ENCODE results near the gene C9orf43.
"Not testable (repeated sequence)": the region's sequence is repeated elsewhere in the genome, so short reads cannot be mapped to it uniquely, and the experiment has no call there.

The C9orf43 gene

DNA sequence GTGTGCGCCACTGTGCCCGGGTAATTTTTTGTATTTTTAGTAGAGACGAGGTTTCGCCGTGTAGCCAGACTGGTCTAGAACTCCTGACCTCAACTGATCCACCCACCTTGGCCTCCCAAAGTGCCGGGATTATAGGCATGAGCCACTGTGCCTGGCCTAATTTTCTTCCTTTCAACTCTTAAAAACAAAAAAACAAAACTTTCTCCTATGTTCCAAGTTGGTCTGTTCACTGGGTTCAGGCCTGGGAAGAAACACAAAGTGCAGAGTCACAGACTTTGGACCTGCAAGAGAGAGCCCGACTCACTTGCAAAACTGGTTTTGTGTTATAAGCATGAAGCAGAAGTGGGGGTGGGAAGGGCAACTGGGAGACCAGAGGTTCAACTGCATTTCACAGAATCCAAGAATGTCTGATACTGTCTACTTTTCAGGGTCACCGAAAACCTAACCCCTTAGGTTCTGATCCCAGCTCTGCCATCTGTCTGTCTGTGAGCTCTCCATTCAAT lies 28.6 kb upstream of the C9orf43 start:
- no peak for DNase-seq (ENCODE audit: low read depth)

DNA sequence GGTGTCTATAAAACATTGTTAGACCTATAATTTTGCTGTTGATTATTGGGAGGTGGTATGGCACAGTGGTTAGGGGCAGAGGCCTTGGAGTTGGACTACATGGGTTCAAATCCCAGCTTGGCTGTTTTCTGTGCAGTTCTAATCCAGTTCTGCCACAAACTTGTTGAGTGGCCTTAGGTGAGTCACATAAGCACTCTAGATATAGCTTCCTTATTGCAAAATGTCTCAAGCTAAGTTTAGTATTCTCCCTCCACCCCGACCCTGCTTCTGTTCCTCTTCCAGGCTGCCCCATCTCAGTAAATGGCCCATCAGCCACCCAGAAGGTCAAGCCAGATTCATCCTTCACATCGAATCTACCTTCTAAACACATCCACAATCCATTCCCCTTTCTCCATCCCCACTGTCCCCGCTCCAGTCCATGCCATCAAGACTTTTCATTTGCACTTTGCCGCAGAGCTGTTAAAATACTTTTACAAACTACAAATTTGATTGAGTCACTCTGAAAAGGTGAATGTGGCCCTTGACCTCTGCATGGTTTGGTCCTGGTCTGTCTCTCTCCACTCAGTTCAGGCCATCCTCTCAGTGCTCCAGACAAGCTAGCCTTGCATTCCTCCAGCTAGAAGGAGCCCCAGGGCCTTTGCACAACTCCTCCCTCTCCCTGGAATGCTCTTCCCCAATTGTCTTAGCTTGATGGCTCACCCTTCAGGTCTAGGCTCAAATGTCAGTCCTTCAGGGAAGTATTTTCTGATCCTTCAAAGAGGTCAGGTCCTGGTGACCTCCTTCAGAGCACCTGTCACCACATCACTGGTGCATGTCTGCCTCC lies 23.8 kb upstream of the C9orf43 start:
- DNase-seq (ENCODE audit: low read depth): no peak

DNA sequence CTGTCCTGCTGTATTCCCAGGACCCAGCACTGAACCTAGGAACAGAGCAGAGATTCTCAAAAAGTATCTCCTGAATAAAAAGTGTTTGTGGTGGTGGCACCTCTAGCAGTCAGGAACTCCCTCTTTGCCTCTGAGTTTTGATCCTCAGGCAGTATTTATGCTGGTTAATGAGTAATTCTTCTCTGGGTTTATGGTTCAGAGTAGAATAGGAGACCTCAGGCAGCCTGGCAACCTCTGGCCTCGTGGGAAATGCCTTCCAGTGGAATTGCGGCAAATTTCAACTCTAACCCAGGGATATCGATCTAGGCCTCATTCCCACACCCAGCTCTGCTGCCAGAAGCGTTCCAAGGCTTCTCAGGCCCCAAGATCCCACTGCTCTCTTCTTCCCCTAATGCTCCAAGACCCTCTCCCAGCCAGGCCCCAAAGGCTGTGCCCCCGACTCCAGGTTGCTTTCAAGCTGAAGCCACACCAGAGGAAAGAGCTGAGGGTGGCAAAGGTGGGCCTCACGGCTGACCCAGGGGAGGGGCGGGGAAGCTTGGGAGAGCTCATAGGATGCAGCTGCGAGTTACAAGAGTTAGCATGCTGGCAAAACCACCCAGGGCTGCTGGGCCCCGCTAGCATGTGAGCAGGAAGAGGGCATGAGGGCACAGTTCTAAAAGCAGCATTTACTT lies 22.9 kb upstream of the C9orf43 start:
- no peak for DNase-seq (ENCODE audit: low read depth)

DNA sequence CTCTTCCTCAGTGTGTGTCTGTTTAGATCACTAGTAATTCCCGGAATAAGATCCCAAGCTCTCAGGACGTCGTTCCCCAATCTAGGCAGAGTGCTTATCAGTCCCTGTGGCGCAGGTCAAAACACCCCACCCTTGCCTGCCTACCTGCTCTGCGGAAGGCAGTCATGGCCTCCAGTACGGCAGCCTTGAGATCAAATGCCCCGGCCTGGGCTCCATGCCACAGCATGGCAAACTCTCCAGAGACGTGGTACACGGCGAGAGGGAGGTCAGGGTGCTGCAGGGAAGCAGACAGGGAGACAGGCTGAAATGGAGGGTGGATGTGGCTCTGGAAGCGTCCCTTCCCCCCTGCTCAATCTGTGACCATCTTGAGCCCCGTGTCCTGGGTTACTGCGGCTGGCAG lies 21.7 kb upstream of the C9orf43 start:
- DNase-seq (ENCODE audit: low read depth): no peak

DNA sequence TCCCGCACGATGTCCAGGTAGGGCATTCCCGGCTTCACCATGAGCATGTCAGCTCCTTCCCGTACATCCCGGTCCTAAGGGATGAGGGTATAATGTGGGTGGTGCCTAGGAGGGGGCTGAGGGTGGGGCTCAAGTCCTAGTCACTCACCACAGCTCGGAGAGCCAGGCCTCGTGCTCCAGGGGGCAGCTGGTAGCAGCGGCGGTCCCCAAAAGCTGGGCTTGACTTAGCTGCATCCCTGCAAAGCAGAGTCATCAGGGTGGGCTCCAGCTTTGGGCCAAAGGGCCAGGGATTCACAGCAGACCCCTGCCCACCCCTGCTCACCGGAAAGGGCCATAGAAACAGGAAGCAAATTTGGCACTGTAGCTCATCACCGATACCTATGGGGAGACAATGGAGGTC lies 21.1 kb upstream of the C9orf43 start:
- no peak for DNase-seq (ENCODE audit: low read depth)

DNA sequence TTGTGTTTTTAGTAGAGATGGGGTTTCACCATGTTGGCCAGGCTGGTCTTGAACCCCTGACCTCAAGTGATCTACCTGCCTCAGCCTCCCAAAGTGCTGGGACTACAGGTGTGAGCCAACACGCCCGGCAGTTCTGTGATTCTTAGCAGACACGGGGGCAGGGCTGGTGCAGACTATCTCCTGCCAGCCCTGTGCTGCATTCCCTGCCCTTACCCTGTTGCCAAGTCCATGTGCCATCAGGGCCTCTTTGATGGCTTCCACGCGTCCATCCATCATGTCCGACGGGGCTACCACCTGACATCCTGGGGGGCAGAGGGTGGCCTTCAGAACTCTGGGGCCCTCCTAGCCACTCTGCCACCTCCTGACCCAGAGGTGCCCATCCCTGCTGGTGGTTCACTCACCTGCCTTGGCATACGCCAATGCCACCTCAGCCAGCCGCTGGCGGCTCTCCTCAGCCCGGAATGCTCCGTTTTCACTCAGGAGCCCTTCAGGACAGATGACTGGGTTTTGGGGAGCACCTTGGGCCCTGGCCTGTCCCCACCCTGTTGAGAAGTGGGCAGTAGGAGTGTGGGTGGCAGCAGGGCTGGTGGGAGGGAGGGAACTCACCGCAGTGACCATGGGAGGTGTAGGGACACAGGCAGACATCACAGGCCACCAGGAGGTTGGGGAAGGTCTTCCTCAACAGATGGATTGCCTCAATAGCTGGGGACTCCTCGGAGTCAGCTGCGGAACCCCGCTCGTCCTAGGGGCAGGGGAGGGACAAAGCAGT lies 20.2 kb upstream of the C9orf43 start:
- DNase-seq (ENCODE audit: low read depth): no peak

DNA sequence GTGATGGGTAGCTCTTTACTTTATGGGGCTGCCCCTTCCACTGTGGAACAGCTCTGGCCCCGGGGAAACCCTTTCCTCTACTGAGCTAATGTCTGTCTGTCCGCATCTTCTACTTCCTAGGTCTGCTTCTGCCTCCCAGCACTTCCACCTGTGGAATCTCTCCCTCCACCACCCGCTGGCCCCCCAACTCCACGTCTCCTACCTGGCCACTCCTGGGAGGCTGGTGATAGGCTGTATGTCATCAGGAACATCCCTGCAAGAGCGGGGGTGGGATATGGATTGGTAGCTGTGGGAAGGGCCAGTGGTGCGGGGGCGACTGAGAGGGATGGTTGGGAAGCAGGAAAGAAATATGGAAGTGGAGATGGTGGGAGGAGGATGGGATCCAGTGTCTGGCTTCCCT lies 18.6 kb upstream of the C9orf43 start:
- no peak for DNase-seq (ENCODE audit: low read depth)

DNA sequence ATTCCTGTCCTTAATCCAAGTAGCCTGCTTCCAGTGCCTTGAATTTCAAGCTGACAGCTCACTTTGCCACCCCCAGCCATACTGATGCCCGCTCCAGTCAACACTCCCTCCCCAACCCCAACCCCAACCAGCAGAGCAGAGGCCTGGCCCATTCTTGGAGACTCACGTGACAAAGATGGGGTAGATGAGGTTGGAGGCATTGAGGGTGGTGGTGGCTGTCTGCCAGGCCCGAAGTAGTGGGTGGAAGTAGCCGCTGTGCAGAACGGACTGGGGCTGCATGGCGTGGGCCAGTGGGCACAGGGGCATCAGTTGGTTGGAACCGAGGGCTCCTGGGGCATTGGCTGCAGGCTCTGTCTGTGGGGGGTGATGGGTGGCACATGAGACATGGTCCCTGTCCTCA lies 17.3 kb upstream of the C9orf43 start:
- no peak for DNase-seq (ENCODE audit: low read depth)

DNA sequence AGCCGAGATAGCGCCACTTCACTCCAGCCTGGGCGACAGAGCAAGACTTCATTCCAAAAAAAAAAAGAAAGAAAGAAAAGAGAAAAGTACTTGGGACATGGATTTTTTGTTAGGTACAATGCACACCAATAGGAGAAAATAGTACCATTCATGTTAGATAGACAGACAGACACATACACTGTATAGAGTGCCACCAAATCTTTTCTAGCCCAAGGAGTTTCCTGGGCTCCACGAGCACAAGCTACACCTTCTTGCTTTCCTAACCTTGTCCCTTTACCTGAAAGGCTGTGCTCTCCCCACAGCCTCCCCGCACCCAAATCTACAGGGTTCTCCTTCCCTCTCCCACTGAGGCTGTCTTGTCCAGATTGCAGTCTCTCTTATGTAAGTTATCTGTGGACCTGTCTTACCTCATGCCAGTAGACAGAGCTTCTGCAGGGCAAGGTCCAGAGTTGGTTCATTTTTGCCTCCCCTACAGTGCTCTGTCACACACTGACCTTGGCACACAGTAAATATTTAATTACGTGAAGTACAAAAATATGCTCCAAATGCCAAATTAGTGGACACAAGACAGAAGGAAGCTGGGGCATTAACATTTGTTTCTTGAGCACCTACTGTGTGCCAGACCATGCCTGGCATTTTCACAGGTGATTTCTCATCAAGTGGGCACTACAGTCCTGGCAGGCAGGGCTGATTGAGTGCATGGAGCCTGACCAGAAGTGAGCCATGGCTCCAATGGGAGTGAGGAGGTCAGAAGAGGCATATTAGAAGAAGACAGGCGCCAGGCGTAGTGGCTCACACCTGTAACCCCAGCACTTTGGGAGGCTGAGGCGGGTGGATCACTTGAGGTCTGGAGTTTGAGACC lies 15.3 kb upstream of the C9orf43 start:
- no peak for DNase-seq (ENCODE audit: low read depth)

DNA sequence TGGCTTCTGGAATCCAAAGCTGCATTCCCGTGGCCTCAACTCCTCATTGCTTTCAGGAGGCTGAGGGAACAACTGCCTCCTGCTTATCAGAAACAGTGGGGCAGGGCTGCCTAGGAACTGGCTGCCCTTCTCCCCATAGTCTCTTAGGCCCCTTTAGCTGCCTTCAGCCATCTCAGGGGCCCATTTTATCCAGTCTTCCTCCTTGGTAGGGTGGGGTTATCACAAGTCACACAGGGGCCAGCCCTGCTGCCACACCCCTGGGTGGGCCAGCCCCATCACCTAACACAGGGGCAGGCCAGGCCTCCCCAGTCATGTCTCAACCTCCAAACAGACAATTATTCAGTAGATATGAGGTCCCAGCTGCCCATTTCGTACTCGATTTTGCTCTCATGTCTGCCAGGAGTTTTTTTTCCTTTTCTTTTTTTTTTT lies 13.3 kb upstream of the C9orf43 start:
- no peak for DNase-seq (ENCODE audit: low read depth)

DNA sequence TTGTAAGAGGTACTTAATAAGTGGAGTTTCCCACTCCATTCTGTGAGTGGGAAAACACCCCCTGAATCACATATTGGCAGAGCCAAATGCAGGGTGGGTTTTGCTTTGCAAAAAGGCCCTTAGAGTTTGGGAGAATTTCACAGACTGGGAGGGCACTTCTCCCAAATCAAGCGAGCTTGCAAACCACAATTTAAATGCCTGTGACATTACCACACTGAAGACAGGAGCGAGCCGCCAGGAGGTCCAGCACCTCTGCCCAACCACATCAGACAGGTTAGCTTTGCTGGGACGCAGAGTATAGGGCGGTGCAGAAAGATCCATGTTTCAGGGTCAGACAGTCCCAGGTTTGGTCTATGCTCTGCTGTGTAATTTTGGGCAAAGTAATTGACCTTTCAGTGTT lies 11.8 kb upstream of the C9orf43 start:
- no peak for DNase-seq (ENCODE audit: low read depth)

DNA sequence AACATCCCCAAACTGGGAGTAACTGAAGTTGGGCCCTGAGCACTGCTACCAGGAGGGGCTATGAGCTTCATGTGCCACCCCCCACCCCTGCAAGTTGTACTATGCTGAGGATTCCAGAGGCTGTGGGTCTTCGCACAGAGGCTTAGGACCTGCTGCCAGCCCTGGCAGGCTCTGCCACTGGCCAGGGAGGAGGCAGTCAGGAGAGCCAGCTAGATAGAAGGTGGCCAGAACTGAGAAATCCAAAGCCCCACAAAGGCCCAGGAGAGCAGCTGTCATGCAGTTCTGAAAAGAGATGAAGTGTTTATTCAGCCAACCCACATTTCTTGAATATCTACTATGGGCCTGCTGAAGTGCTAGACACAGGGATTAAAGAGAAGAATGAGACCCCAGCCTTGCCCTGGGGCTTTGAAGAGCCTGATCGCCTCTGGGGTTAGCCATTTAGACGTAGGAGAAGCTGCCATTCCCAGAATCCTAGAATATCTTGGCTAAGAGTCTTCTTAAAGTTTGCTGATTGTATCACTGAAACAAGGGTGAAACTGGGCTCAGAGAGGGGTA lies 10.8 kb upstream of the C9orf43 start:
- DNase-seq (ENCODE audit: low read depth): no peak

DNA sequence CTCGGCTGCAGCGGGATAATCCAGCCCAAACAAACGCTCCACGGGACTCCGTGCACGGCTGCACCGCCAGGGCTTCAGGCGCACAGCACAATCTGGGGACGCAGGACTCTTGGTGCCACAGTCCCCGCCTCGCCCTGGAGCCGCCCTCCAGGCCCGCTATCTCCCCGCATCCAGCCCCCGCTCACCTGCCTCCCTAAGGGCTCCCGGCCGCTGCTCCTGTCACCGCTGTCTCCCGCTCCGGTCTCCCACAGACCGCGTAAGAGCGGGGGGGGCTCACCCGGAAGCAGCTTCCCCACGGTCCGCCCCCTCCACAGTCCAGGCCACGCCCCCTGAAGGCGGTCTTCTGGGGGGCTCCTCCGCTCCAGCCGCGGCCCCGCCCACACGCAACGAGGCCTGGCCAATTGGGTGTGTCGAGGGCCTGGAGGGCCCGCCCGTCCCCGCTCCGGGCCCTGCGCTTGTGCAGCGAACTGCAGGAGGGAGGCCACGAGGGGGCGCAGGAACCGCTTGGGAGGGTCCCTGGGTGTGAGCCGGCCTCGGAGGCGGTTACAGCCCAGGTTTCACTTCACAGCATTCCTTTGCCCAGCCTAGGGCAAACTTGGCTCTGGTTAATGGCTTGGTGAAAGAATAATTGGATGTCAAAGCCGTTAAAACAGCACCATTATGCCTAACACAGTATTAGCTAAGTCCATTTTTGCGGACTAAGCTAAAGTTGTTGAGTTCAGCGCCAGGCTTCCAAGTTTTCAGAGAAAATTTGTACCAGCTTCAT lies 9.3 kb upstream of the C9orf43 start, which contains the start of gene ALAD:
TSS of gene ALAD (minus strand) at position 258 of the 766 bp plus-strand sequence. CDS start 7,725 bp downstream, outside the sequence.
- DNase-seq (ENCODE audit: low read depth): peak; percentile 99

DNA sequence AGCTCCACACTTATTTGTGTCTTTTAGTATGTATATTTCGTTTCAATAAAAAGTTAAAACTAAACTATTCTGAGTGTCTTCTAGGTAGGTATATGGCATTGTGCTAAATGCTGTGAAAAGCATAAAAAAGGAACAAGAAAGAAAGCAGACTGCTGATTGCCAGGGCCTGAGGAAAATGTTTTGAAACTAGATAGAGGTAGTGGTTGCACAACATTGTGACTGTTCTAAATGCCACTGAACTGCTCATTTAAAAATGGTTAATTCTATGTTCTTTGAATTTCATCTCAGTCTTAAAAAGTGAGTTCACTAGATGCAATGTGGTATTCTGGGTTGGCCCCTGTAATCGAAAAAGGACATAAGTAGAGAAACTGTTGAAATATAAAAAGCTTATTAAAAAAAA lies 6.9 kb upstream of the C9orf43 start:
- DNase-seq (ENCODE audit: low read depth): no peak

DNA sequence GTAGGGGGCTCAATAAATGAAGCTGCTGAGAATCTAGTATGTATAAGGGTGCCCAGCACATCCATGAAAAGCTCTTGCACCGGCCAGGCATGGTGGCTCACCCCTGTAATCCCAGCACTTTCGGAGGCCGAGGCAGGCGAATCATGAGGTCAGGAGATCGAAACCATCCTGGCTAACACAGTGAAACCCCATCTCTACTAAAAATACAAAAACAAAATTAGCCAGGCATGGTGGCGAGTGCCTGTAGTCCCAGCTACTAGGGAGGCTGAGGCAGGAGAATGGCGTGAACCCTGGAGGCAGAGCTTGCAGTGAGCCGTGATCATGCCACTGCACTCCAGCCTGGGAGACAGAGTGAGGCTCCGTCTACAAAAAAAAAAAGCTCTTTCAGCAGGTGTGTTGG lies 4.2 kb upstream of the C9orf43 start:
- not testable (repeated sequence) for DNase-seq (ENCODE audit: low read depth)

DNA sequence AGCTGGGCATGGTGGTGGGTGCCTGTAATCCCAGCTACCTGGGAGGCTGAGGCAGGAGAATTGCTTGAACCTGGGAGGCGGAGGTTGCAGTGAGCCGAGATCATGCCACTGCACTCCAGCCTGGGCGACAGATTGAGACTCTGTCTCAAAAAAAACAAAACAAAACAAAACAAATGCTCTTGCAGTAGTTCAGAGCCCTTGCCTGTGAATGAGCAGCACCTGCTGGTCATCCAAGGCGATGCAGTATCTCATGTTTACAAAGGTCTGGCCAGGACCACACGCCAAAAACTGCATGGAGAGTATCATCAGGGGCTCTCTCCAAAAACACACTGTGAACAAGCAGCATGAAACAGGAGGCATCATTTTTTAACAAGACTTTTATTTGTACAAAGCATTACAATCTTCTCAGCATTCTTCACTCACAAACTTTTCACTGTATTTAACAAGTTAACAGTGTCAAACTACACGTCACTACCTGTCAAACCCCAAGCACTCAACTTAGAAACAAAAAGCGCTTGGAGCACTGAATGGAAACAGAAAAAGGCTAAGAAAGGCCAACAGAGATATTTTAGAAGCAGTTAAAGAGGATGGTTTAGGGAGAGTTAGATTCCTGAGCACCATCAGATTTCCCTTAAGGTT lies 3.6 kb upstream of the C9orf43 start:
- peak; percentile 23 for DNase-seq (ENCODE audit: low read depth)

DNA sequence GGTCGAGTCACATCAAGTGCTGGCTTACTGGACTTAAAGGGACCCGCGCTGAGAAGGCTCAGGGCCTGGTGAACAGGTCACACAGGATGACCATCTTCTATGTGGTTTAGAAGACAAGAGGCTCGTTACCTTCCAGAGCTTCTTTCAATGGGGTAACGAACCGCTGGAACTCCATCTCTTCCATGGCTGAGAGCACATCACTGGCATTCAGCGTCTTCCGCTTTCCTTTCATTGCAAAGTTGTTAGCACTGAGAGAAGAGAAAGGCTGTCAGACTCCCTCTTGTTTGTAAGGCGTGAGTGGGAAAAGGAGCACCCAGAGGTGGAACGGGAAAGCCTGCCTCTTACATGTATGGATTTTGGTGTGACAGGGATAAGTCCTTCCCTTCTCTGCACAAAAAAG lies 1.1 kb upstream of the C9orf43 start:
- no peak for DNase-seq (ENCODE audit: low read depth)

DNA sequence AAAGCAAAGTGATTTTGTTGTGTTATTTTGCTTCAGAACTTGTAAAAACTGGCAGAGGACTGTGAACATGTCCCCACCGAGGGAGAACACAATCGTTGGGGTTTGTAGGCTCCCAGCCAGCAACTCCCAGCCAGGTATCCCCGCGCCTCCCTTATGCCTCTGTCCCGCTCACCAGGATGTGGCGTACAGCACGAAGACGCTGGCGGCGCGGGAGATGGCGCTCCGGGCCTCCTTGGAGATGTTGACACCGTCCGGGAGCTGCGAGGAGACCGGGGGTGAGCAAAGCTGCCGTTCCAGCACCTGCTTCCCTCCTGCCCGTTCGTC lies 702 bp upstream of the C9orf43 start:
- no peak for DNase-seq (ENCODE audit: low read depth)

DNA sequence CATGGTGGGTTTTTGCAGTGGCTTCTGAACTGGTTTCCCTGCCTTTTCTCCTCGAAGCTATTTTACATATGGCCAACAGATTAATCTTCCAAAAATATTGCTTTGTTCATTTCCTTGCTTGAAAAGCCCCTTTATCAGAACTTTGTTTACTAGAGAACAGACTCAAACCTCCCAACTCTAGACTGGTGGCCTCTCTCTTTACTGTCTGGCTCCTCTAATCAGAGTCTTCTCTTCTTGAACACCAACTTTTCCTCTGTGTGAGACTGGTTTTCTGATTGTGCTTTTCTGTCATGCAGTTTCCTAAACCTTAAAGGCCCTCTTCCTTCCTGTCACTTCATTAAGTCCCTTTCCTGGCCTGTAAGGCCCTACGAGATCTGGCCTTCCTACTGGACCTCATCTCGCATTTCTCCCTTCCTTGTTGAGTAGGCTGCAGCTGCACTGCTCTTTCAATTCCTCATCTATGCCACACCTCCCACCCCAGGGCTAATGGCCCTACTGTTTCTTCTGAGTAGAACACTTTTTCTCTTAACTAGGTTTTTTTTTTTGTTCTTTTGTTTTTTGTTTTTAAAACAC lies 5.7 kb downstream of the C9orf43 start:
- DNase-seq (ENCODE audit: low read depth): no peak

DNA sequence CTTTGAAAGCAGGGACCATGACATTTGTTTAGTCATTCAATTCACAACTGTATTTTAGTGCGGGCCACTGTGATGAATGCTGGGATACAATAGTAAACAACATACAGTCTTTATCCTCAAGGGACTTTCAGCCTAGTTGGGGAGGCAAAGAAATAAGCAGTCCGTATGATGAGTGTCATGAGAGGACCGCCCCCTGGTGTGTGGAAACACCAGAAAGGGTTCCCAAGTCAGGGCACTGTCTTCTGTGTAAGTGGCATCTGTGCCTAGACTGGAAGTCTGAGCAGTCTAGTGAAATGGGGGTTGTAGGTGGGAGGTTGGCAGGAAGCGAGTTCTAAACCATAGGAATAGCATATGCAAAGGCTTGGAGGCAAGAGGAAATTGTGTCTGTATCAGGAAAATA lies 6.8 kb downstream of the C9orf43 start:
- DNase-seq (ENCODE audit: low read depth): no peak
